ENCODE data around the gene PACS2.
A peak's percentile ranks its signal among the peaks of the same experiment; 100 is the strongest.

PACS2 gene

DNA sequence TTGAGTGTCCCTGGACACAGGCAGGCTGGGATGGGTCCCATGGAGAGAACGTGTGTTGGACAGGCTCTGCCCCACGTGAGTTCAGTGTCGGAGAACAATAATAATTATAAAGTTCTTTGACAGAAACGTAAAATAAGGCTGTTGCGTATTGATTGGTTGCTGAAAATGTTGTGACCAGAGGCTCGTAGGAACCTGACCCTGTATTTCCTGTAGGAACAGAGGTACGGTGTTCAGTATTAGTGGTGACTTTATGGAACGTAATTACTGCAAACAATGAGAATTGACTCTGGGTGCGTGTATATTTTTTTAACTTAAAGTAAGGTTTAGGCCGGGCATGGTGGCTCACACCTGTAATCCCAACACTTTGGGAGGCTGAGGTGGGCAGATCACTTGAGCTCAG, 112.9 kb downstream of the PACS2 start:
- H4K8ac ChIP-seq (ENCODE audit: low read length): no peak overlapping the region
- no peak overlapping the region for H2AFZ ChIP-seq (ENCODE audit: low read depth, low read length)
- H4K91ac ChIP-seq (ENCODE audit: low read length): no peak overlapping the region
- DNase-seq: no peak
- no peak overlapping the region for H2BK5ac ChIP-seq (ENCODE audit: low read depth, low read length, poor library complexity, severe bottlenecking)
- H3K27me3 ChIP-seq (ENCODE audit: control insufficient read depth in 1 of 2, insufficient read depth in 1 of 2, low read length in 2 of 2): no peaks in the 10 kb centered on the region
- H2BK12ac ChIP-seq (ENCODE audit: low read length in 2 of 2): no peak overlapping the region
- peaks cover 12% of the 10 kb centered on the region for H3K4me1 ChIP-seq (ENCODE audit: control insufficient read depth, insufficient read depth, low read depth, low read length)
- no peak overlapping the region for H3K4ac ChIP-seq (ENCODE audit: low read depth in 1 of 2, low read length in 2 of 2)
- no peaks in the 10 kb centered on the region for H3K9me3 ChIP-seq (ENCODE audit: control insufficient read depth, low read length)
- H3K18ac ChIP-seq (ENCODE audit: low read depth in 1 of 2, low read length in 2 of 2): no peak overlapping the region
- H3K4me2 ChIP-seq (ENCODE audit: low read length, poor library complexity, severe bottlenecking): no peak overlapping the region
- H3K36me3 ChIP-seq (ENCODE audit: control insufficient read depth in 1 of 2, insufficient read depth in 2 of 2, low read depth in 1 of 2, low read length in 2 of 2): peaks cover 15 to 42% of the 10 kb centered on the region in 2 experiments
- no peak overlapping the region for H3K27ac ChIP-seq (ENCODE audit: low read length, poor library complexity, severe bottlenecking)
- no peak overlapping the region for H3K14ac ChIP-seq (ENCODE audit: low read length in 2 of 2)
- H2AK5ac ChIP-seq (ENCODE audit: low read length, severe bottlenecking): no peak overlapping the region
- H3K79me1 ChIP-seq (replicated peaks; ENCODE audit: low read length, poor library complexity, severe bottlenecking): peaks cover 6% of the 10 kb centered on the region
- H3K4me3 ChIP-seq (ENCODE audit: insufficient read depth in 1 of 2, low read depth in 1 of 2, low read length in 2 of 2): no peak overlapping the region
- no peak overlapping the region for H3K9ac ChIP-seq (ENCODE audit: low read length)
- H2BK15ac ChIP-seq (ENCODE audit: low read depth, poor library complexity, severe bottlenecking): no peak overlapping the region
- H2BK120ac ChIP-seq (ENCODE audit: low read depth, low read length): no peak overlapping the region
- WGBS: 99% methylated on average over 9 of the region's 10 CpGs
- H3K23ac ChIP-seq (ENCODE audit: low read length in 2 of 2): no peak overlapping the region

DNA sequence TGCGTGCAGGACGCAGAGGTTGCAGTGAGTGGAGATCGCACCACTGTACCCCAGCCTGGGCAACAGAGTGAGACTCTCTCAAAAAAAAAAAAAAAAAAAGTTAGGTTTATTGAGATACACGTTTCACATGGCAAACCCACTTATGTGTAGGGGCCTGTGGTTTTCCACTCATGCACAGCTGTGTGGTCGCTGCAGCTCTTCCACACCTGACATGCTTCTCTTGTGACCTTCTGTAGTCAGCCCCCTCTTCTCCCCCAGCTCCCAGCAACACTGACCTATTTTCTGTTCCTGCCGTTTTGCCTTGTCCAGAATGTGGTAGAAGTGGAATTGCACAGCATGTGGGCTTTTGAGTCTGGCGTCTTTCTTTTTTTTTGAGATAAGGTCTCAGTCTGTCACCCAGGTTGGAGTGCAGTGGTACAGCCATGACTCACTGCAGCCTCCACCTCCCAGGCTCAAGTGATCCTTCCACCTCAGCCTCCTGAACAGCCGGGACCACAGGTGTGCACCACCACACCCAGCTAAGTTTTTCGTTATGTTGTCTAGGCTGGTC, 113.5 kb downstream of the PACS2 start:
- Histone ChIP-seq H3K4me2 (ENCODE audit: low read length, poor library complexity, severe bottlenecking) (peak overlapping the region; percentile 11), H3K79me1 (replicated peaks; ENCODE audit: low read length, poor library complexity, severe bottlenecking) (peaks cover 6% of the 10 kb centered on the region), H3K4me1 (ENCODE audit: control insufficient read depth, insufficient read depth, low read depth, low read length) (peaks cover 8% of the 10 kb centered on the region), H2AK5ac (ENCODE audit: low read length, severe bottlenecking) (no peak overlapping the region), H3K9ac (ENCODE audit: low read length) (no peak overlapping the region), H3K27me3 (ENCODE audit: control insufficient read depth in 1 of 2, insufficient read depth in 1 of 2, low read length in 2 of 2) (no peaks in the 10 kb centered on the region), H2BK15ac (ENCODE audit: low read depth, poor library complexity, severe bottlenecking) (no peak overlapping the region), H3K4ac (ENCODE audit: low read depth in 1 of 2, low read length in 2 of 2) (no peak overlapping the region), H3K18ac (ENCODE audit: low read depth in 1 of 2, low read length in 2 of 2) (no peak overlapping the region), H3K27ac (ENCODE audit: low read length, poor library complexity, severe bottlenecking) (no peak overlapping the region), H3K23ac (ENCODE audit: low read length in 2 of 2) (no peak overlapping the region), H2BK120ac (ENCODE audit: low read depth, low read length) (no peak overlapping the region), H2AFZ (ENCODE audit: low read depth, low read length) (no peak overlapping the region), H3K36me3 (ENCODE audit: control insufficient read depth in 1 of 2, insufficient read depth in 2 of 2, low read depth in 1 of 2, low read length in 2 of 2) (peaks cover 15 to 45% of the 10 kb centered on the region in 2 experiments), H3K14ac (ENCODE audit: low read length in 2 of 2) (no peak overlapping the region), H4K91ac (ENCODE audit: low read length) (no peak overlapping the region), H2BK12ac (ENCODE audit: low read length in 2 of 2) (no peak overlapping the region), H3K4me3 (ENCODE audit: insufficient read depth in 1 of 2, low read depth in 1 of 2, low read length in 2 of 2) (no peak overlapping the region), H2BK5ac (ENCODE audit: low read depth, low read length, poor library complexity, severe bottlenecking) (no peak overlapping the region), H3K9me3 (ENCODE audit: control insufficient read depth, low read length) (no peaks in the 10 kb centered on the region), H4K8ac (ENCODE audit: low read length) (no peak overlapping the region)
- WGBS: 92% methylated on average over 6 of the region's 9 CpGs
- no peak for DNase-seq

DNA sequence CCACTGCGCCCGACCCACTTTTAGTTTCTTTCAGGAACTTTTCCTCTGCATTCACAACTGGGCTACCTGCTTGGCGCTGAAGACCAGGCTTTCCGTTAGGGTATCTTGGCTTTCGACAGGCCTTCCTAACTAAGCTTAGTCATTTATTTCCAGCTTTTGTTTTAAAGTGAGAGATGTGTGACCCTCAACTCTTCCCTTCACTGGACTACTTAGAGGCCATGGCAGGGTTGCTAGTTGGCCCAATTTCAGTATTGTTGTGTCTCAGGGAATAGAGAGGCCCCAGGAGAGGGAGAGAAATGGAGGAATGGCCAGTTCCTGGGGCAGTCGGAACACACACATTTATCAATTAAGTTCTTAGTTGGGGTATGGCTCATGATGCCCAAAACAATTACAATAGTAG, 115.5 kb downstream of the PACS2 start:
- Histone ChIP-seq H3K9ac (ENCODE audit: low read length) (no peak overlapping the region), H4K8ac (ENCODE audit: low read length) (no peak overlapping the region), H3K36me3 (ENCODE audit: control insufficient read depth in 1 of 2, insufficient read depth in 2 of 2, low read depth in 1 of 2, low read length in 2 of 2) (peaks cover 12 to 38% of the 10 kb centered on the region in 2 experiments), H2BK120ac (ENCODE audit: low read depth, low read length) (no peak overlapping the region), H4K91ac (ENCODE audit: low read length) (no peak overlapping the region), H3K27ac (ENCODE audit: low read length, poor library complexity, severe bottlenecking) (no peak overlapping the region), H3K4ac (ENCODE audit: low read depth in 1 of 2, low read length in 2 of 2) (no peak overlapping the region), H3K27me3 (ENCODE audit: control insufficient read depth in 1 of 2, insufficient read depth in 1 of 2, low read length in 2 of 2) (no peaks in the 10 kb centered on the region), H2BK15ac (ENCODE audit: low read depth, poor library complexity, severe bottlenecking) (no peak overlapping the region), H2AFZ (ENCODE audit: low read depth, low read length) (no peak overlapping the region), H3K4me2 (ENCODE audit: low read length, poor library complexity, severe bottlenecking) (no peak overlapping the region), H2AK5ac (ENCODE audit: low read length, severe bottlenecking) (no peak overlapping the region), H3K4me1 (ENCODE audit: control insufficient read depth, insufficient read depth, low read depth, low read length) (peaks cover 8% of the 10 kb centered on the region), H3K18ac (ENCODE audit: low read depth in 1 of 2, low read length in 2 of 2) (no peak overlapping the region), H3K14ac (ENCODE audit: low read length in 2 of 2) (no peak overlapping the region), H3K79me1 (replicated peaks; ENCODE audit: low read length, poor library complexity, severe bottlenecking) (peaks cover 11% of the 10 kb centered on the region), H3K9me3 (ENCODE audit: control insufficient read depth, low read length) (no peaks in the 10 kb centered on the region), H3K4me3 (ENCODE audit: insufficient read depth in 1 of 2, low read depth in 1 of 2, low read length in 2 of 2) (no peak overlapping the region), H2BK5ac (ENCODE audit: low read depth, low read length, poor library complexity, severe bottlenecking) (no peak overlapping the region), H2BK12ac (ENCODE audit: low read length in 2 of 2) (no peak overlapping the region), H3K23ac (ENCODE audit: low read length in 2 of 2) (no peak overlapping the region)
- no peak for DNase-seq
- WGBS: 100% methylated on average over 3 of the region's 6 CpGs

DNA sequence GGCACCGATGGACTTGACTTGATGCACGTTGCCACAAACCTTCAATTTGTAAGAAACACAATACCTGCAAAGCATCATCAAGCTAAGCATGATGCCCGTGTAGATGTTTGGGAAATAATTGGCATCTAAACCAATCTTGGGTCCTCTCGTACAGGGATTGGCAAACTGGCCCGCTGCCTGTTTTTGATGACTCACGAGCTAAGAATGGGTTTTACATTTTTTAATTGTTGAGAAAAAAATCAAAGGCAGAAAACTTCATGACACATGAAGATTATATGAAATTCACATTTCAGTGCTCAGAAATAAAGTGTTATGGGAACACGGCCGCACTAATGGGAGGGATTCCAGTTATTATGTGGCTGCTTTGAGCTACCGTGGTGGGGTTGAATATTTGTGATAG, 116.0 kb downstream of the PACS2 start:
- H3K14ac ChIP-seq (ENCODE audit: low read length in 2 of 2): no peak overlapping the region
- 62% methylated on average over 6 of the region's 9 CpGs for WGBS
- H3K4me1 ChIP-seq (ENCODE audit: control insufficient read depth, insufficient read depth, low read depth, low read length): peaks cover 8% of the 10 kb centered on the region
- H3K18ac ChIP-seq (ENCODE audit: low read depth in 1 of 2, low read length in 2 of 2): no peak overlapping the region
- H3K4me3 ChIP-seq (ENCODE audit: insufficient read depth in 1 of 2, low read depth in 1 of 2, low read length in 2 of 2): no peak overlapping the region
- peak overlapping the region; percentile 6 for H3K27ac ChIP-seq (ENCODE audit: low read length, poor library complexity, severe bottlenecking)
- H4K8ac ChIP-seq (ENCODE audit: low read length): no peak overlapping the region
- H4K91ac ChIP-seq (ENCODE audit: low read length): no peak overlapping the region
- no peak overlapping the region for H2AFZ ChIP-seq (ENCODE audit: low read depth, low read length)
- no peak overlapping the region for H2BK12ac ChIP-seq (ENCODE audit: low read length in 2 of 2)
- no peak overlapping the region for H2BK15ac ChIP-seq (ENCODE audit: low read depth, poor library complexity, severe bottlenecking)
- peaks cover 12 to 33% of the 10 kb centered on the region in 2 experiments for H3K36me3 ChIP-seq (ENCODE audit: control insufficient read depth in 1 of 2, insufficient read depth in 2 of 2, low read depth in 1 of 2, low read length in 2 of 2)
- H2BK5ac ChIP-seq (ENCODE audit: low read depth, low read length, poor library complexity, severe bottlenecking): no peak overlapping the region
- H3K9me3 ChIP-seq (ENCODE audit: control insufficient read depth, low read length): no peaks in the 10 kb centered on the region
- H3K27me3 ChIP-seq (ENCODE audit: control insufficient read depth in 1 of 2, insufficient read depth in 1 of 2, low read length in 2 of 2): no peaks in the 10 kb centered on the region
- H3K4me2 ChIP-seq (ENCODE audit: low read length, poor library complexity, severe bottlenecking): no peak overlapping the region
- no peak overlapping the region for H3K23ac ChIP-seq (ENCODE audit: low read length in 2 of 2)
- H3K79me1 ChIP-seq (replicated peaks; ENCODE audit: low read length, poor library complexity, severe bottlenecking): peaks cover 11% of the 10 kb centered on the region
- no peak overlapping the region for H2AK5ac ChIP-seq (ENCODE audit: low read length, severe bottlenecking)
- peak; percentile 15 for DNase-seq
- no peak overlapping the region for H3K4ac ChIP-seq (ENCODE audit: low read depth in 1 of 2, low read length in 2 of 2)
- no peak overlapping the region for H2BK120ac ChIP-seq (ENCODE audit: low read depth, low read length)
- no peak overlapping the region for H3K9ac ChIP-seq (ENCODE audit: low read length)

All from mesenchymal stem cell (in vitro differentiated cells and primary cell).